GM21526 (cell line): Measurements from ENCODE around the gene CAPN10.
A peak's percentile ranks its signal among the peaks of the same experiment; 100 is the strongest.

Source experiments
- ATAC-seq: cut with Tn5 transposase; IDR thresholded peaks from one replicate; pipeline ENCODE4 v1.9.1; 2021; ENCODE audit warnings: moderate library complexity; ENCODE audit not compliant: unreplicated experiment, low FRiP score

CAPN10 gene

DNA sequence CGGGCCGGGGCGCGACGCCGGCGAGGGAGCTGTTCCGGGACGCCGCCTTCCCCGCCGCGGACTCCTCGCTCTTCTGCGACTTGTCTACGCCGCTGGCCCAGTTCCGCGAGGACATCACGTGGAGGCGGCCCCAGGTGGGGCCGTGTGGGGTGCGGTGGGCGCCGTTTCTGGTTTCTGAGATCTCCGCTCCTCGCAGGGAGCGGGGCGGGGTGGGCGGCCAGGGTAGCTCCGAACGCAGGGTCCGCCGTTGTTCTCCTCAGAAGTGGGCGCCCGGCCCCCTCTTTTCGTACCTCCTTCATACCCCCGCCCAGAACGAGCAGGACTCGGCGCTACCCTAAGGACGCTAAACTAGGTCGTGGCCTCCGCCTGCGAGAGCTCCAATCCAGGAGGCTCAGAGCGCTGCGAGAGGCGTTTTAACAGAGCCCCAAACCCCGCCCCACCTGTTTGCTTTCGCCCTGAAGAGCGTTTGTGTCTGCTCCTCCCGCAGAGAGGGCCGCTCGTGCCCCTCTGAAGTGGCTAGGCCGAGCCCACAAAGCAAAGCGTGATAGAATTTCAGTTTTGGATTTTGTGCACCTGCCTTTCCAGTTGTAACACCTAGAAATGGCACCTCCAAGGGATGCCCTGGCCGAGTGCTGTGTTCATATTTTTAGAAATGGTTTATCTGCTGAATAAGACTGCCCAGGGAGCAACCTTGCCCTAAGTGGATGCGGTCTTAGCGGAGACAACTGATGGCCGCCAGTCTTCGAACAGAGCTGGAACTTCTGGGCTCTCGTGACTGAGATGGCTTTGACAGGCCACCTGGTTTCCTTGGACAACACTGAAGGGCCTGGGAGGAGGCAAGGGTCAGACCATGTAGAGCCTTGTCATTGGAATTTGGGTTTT lies 626 bp downstream of the CAPN10 start:
- ATAC-seq = peak; percentile 2

DNA sequence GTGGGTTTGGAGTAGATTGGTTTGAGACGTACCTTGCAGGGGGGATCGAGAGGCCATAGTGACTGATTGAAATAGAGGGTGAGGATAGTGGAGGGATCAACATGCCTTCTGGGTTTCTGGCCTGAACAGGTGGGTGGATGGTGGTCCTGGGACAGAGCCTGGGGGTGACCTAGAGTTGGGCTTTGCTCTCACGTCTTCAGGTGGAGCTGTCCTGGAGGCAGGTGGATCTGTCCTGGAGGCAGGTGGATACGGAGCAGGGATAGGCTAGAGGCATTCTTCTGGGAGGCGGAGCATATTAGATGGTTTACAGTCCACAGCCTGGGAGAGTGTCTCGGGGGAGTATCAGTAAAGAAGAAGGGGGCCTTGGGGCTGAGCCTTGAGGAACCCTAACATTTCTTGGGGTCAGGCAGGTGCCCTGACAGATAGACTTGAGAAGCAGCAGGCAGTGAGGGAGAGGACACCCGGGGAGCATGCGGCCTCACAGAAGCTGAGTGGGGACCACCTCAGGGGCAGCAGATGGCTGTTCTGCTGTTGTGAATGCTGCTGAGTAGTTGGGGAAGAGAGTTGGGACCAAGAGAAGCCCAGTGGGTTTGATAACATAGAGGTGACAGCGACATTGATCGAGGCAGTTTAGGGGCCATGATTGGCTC lies 1.6 kb downstream of the CAPN10 start:
- ATAC-seq = no peak

DNA sequence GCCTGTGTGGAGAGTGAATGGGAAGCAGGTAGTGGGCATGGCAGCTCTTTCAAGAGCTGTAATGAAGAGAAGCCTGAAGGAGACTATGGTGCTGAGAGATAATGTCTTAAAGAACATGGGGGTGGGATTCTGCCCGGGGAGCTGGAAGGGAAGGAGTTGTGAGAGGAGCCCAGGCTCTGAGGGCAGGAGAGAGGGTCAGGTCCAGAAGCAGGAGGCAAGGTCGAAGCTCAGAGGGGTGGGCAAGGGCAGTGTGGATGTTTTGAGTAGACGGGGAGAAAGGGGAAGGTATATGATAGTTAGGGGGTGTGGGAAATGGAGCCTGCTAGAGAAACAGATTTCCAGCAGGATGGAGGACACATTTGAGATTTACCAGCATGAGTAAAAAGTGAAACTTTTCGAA lies 2.1 kb downstream of the CAPN10 start:
- no peak for ATAC-seq

GRCh38 chr2:240589375-240589774 lies 2.8 kb downstream of the CAPN10 start:
- no peak for ATAC-seq

GRCh38 chr2:240589850-240590525 lies 3.5 kb downstream of the CAPN10 start:
- ATAC-seq = no peak

DNA sequence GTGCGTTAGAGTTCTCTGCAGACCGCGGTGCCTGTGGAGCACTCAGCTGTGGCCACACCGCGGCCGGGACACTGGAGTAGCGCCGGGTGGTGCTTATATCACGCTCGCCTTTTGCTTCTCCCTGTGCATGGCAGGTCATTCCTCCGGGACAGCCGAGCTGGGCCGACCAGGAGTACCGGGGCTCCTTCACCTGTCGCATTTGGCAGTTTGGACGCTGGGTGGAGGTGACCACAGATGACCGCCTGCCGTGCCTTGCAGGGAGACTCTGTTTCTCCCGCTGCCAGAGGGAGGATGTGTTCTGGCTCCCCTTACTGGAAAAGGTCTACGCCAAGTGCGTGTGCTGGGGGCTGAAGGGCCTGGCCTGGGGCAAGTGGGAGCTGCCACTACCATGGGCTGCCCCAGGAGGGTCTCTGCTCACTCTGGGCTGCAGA lies 4.2 kb downstream of the CAPN10 start:
- ATAC-seq = no peak

DNA sequence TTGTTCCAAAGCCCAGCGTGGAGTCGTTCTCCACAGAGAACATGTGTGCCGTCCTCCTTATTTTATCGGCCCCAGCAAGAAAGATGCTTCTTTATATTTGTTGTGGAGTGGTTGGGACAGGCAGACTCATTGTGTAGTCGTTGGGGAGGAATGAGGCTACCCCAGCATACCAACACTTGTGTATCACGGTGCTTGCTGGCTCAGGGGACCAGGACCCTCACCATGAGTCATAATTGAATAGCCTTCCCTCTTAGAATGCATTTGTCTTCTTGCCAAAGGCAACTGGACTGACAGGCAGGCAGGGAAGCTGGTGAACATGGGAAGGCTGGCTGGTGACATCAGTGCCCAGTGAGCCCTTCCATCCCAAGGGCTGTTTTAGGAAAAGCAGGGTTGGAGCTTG lies 4.7 kb downstream of the CAPN10 start:
- ATAC-seq = no peak

GRCh38 chr2:240591784-240592183 lies 5.2 kb downstream of the CAPN10 start:
- no peak for ATAC-seq

- no peak for ATAC-seq
Observed at GRCh38 chr2:240593026-240593702, 6.6 kb downstream of the CAPN10 start.

GRCh38 chr2:240593703-240594451 lies 7.3 kb downstream of the CAPN10 start:
- ATAC-seq = no peak

- no peak for ATAC-seq
Observed at GRCh38 chr2:240594511-240595380, 8.2 kb downstream of the CAPN10 start.

- ATAC-seq = no peak
Observed at GRCh38 chr2:240595381-240596079, 9.0 kb downstream of the CAPN10 start.

- no peak for ATAC-seq
Observed at GRCh38 chr2:240596080-240596460, 9.5 kb downstream of the CAPN10 start.

- ATAC-seq = no peak
Observed at GRCh38 chr2:240596491-240596931, 10.0 kb downstream of the CAPN10 start.

- ATAC-seq = no peak
Observed at GRCh38 chr2:240597054-240597418, 10.5 kb downstream of the CAPN10 start.

GRCh38 chr2:240597419-240598181 lies 11.1 kb downstream of the CAPN10 start:
- no peak for ATAC-seq

GRCh38 chr2:240598311-240598911 lies 11.9 kb downstream of the CAPN10 start:
- no peak for ATAC-seq
